Measurements from ENCODE around the gene MCM9.
A peak's percentile ranks its signal among the peaks of the same experiment; 100 is the strongest.

MCM9 gene

GRCh38 chr6:118782651-118783050 is 152.3 kb downstream of the MCM9 start:
- no peak overlapping the region for H3K4me3 ChIP-seq (ENCODE audit: low read depth, low read length)
- DNase-seq (ENCODE audit: low read depth), result no peak
- TF ChIP-seq MYC (IDR thresholded peaks at IDR 0.05; ENCODE audit: low read depth, low read length), result no peak

GRCh38 chr6:118781897-118782296 is 153.1 kb downstream of the MCM9 start:
- TF ChIP-seq MYC (IDR thresholded peaks at IDR 0.05; ENCODE audit: low read depth, low read length), result no peak
- TF ChIP-seq, protein P1, sequence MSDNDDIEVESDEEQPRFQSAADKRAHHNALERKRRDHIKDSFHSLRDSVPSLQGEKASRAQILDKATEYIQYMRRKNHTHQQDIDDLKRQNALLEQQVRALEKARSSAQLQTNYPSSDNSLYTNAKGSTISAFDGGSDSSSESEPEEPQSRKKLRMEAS (IDR thresholded peaks at IDR 0.05; ENCODE audit: low read depth, low read length), result no peak
- no peak for TF ChIP-seq CTCF (IDR thresholded peaks at IDR 0.05; ENCODE audit: low read depth, low read length)
- no peak for TF ChIP-seq POLR2A (IDR thresholded peaks at IDR 0.05; ENCODE audit: extremely low read depth, insufficient read length)
- DNase-seq (ENCODE audit: low read depth), result no peak
- H3K4me3 ChIP-seq (ENCODE audit: low read depth, low read length), result no peak overlapping the region

DNA sequence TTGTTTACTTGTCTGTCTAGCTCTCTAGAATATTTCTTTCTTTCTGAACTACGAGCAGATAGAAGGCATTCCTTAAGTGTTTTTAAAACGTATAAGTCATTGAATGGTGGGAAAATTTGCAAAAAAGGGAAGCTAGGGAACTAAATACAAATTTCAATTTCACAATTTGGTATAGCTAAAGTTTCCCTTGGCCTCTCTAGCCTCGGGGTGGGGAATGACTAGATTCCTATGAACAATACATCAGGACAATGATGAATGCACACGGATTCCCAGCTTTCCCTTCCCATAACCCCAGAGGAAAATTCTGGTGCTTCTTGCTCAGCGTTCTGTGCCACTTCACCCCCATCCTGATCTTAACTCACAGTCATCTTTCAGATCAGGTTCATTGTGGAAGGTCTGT is 154.3 kb downstream of the MCM9 start:
- no peak for DNase-seq (ENCODE audit: low read depth)
- TF ChIP-seq POLR2A (IDR thresholded peaks at IDR 0.05; ENCODE audit: extremely low read depth, insufficient read length), result no peak
- TF ChIP-seq, protein P1 (IDR thresholded peaks at IDR 0.05; ENCODE audit: low read depth, low read length), result no peak
- TF ChIP-seq CTCF (IDR thresholded peaks at IDR 0.05; ENCODE audit: low read depth, low read length), result no peak
- TF ChIP-seq MYC (IDR thresholded peaks at IDR 0.05; ENCODE audit: low read depth, low read length), result no peak
- no peak overlapping the region for H3K4me3 ChIP-seq (ENCODE audit: low read depth, low read length)

- DNase-seq (ENCODE audit: low read depth), result peak; percentile 67
- TF ChIP-seq MYC (IDR thresholded peaks at IDR 0.05; ENCODE audit: low read depth, low read length) (no peak), POLR2A (IDR thresholded peaks at IDR 0.05; ENCODE audit: extremely low read depth, insufficient read length) (no peak), CTCF (IDR thresholded peaks at IDR 0.05; ENCODE audit: low read depth, low read length) (peak; percentile 75)
- TF ChIP-seq, protein P1 (IDR thresholded peaks at IDR 0.05; ENCODE audit: low read depth, low read length), result 0 out of 2 replicates have a peak, but pooled peaks have one; percentile 20
- H3K4me3 ChIP-seq (ENCODE audit: low read depth, low read length), result no peak overlapping the region
These were observed 158.1 kb downstream of the MCM9 start for GRCh38 chr6:118776607-118777549.

GRCh38 chr6:118775381-118775780 is 159.6 kb downstream of the MCM9 start:
- no peak for DNase-seq (ENCODE audit: low read depth)
- TF ChIP-seq CTCF (IDR thresholded peaks at IDR 0.05; ENCODE audit: low read depth, low read length), result no peak
- TF ChIP-seq, protein P1 (IDR thresholded peaks at IDR 0.05; ENCODE audit: low read depth, low read length), result no peak
- TF ChIP-seq POLR2A (IDR thresholded peaks at IDR 0.05; ENCODE audit: extremely low read depth, insufficient read length), result no peak
- TF ChIP-seq MYC (IDR thresholded peaks at IDR 0.05; ENCODE audit: low read depth, low read length), result no peak

DNA sequence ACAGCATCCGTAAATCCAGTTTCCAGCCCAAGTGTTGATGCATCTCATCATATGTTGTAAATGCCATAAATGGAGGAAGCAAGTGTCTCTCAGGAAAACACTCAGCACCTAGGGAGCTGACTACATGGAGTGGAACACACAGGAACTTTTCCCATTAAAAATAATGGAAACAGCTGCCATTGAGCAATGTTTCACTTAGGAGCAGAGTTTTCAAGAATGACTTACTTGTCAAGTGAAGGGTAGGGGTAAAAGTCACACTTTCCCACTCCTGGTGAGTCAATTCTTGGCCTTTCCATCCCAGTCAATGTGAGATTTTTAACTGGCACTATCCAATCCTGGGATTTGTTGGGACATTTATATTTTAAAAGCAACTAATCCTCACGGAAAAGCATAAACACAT is 160.4 kb downstream of the MCM9 start:
- DNase-seq (ENCODE audit: low read depth), result no peak
- no peak for TF ChIP-seq CTCF (IDR thresholded peaks at IDR 0.05; ENCODE audit: low read depth, low read length)
- TF ChIP-seq POLR2A (IDR thresholded peaks at IDR 0.05; ENCODE audit: extremely low read depth, insufficient read length), result no peak
- TF ChIP-seq, protein P1 (IDR thresholded peaks at IDR 0.05; ENCODE audit: low read depth, low read length), result no peak
- no peak for TF ChIP-seq MYC (IDR thresholded peaks at IDR 0.05; ENCODE audit: low read depth, low read length)
- no peak overlapping the region for H3K4me3 ChIP-seq (ENCODE audit: low read depth, low read length)

More at GRCh38 chr6:118775381-118775780, 159.6 kb downstream of the MCM9 start:
- no peak overlapping the region for H3K4me3 ChIP-seq (ENCODE audit: low read depth, low read length)

Measured in NB4 (cell line).